Subcutaneous abdominal adipose tissue (tissue), 5 donors: Measurements from ENCODE around the gene PCSK9.
A peak's percentile ranks its signal among the peaks of the same experiment; 100 is the strongest.
"Not testable (repeated sequence)": the region's sequence is repeated elsewhere in the genome, so short reads cannot be mapped to it uniquely, and the experiment has no call there.

Experiments used
- H3K27ac ChIP-seq: one replicate; pipeline ENCODE4 v1.7.0; 2013; ENCODE audit warnings: low read depth, mild to moderate bottlenecking, inconsistent platforms, low read length, moderate library complexity
- H3K27me3 ChIP-seq, 5 donors: one replicate each; pipeline ENCODE4 v1.7.0; 2013; ENCODE audit warnings: low read length in 5 of 5, inconsistent platforms in 1 of 5; ENCODE audit not compliant: control insufficient read depth in 5 of 5, insufficient read depth in 4 of 5
- H3K36me3 ChIP-seq, 5 donors: one replicate each; pipeline ENCODE4 v1.7.0; 2013; ENCODE audit warnings: low read length in 5 of 5; ENCODE audit not compliant: control insufficient read depth in 5 of 5, insufficient read depth in 5 of 5
- H3K4me1 ChIP-seq, 5 donors: one replicate each; pipeline ENCODE4 v1.7.0; 2013; ENCODE audit warnings: low read length in 5 of 5, mild to moderate bottlenecking in 3 of 5, moderate library complexity in 1 of 5; ENCODE audit not compliant: control insufficient read depth in 5 of 5, insufficient read depth in 5 of 5
- H3K4me3 ChIP-seq, 5 donors: one replicate each; pipeline ENCODE4 v1.7.0; 2013; ENCODE audit warnings: low read length in 5 of 5, low read depth in 1 of 5
- H3K9ac ChIP-seq, 5 donors: one replicate each; pipeline ENCODE4 v1.7.0; 2013; ENCODE audit warnings: low read length in 5 of 5, mild to moderate bottlenecking in 4 of 5, moderate library complexity in 3 of 5
- H3K9me3 ChIP-seq, 5 donors: one replicate each; pipeline ENCODE4 v1.7.0; 2013; ENCODE audit warnings: low read length in 5 of 5; ENCODE audit not compliant: control insufficient read depth in 5 of 5
- donor health status: healthy.
- donor health status: healthy.
- donor health status: healthy.
- donor health status: healthy.
- donor health status: healthy.

PCSK9 gene

DNA sequence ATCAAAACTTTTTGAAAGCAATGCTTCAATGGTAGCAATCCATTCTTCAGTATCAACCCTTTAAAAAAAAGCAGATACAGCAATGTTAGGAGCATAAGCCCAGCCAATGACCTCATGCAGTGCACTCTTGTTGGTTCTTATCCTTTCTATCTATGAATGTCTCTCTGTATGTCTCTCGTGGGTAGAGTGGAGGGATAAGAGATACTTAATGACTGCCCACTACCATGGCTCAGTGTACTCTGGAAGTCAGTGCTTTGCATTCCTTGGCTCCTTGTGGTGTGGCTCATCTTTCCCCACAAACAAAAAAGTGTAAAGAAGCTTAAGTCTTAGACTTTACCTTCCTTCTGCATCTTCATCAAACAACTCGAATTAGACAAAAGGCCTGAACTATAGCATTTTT is 50.3 kb downstream of the PCSK9 start:
- Histone ChIP-seq H3K27me3 (no peaks in the 10 kb centered on the region), H3K27ac (no peak overlapping the region), H3K9ac (no peak overlapping the region), H3K4me1 (no peaks in the 10 kb centered on the region), H3K4me3 (no peak overlapping the region), H3K9me3 (no peaks in the 10 kb centered on the region), H3K36me3 (peaks cover 81 to 97% (median 93%) of the 10 kb centered on the region in 5 donors)

- H3K36me3 ChIP-seq, result peaks cover 79 to 97% (median 91%) of the 10 kb centered on the region in 5 donors
- no peak overlapping the region for H3K27ac ChIP-seq
- no peaks in the 10 kb centered on the region for H3K4me1 ChIP-seq
- no peak overlapping the region for H3K4me3 ChIP-seq
- H3K9ac ChIP-seq, result no peak overlapping the region
- no peaks in the 10 kb centered on the region for H3K9me3 ChIP-seq
- H3K27me3 ChIP-seq, result no peaks in the 10 kb centered on the region
These were observed 53.1 kb downstream of the PCSK9 start for GRCh38 chr1:55092475-55092874.

DNA sequence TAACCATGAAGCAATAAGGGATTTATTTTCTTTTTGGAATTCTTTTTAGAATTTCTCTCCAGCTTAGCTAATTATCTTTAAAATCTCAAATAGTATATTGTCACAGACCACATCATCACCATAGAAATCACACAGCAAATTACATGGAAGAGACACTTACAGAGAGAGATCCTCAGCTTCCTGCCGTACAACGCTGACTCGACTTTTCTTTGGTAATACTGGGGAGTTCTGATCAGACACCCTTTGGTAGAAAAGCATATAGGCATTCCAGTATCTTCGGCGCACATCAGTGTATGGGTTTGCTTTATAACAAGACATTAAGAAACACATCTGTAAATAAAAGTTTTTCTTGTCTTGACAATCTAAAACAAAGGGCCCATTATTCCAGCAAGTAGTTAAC is 55.7 kb downstream of the PCSK9 start:
- no peak overlapping the region for H3K4me3 ChIP-seq
- H3K9me3 ChIP-seq, result no peaks in the 10 kb centered on the region
- peak overlapping the region in 1 of 5 donors; percentile 43 for H3K9ac ChIP-seq
- H3K36me3 ChIP-seq, result peaks cover 77 to 97% (median 89%) of the 10 kb centered on the region in 5 donors
- H3K27ac ChIP-seq, result no peak overlapping the region
- no peaks in the 10 kb centered on the region for H3K4me1 ChIP-seq
- H3K27me3 ChIP-seq, result no peaks in the 10 kb centered on the region

- Histone ChIP-seq H3K4me3 (no peak overlapping the region), H3K27ac (no peak overlapping the region), H3K9me3 (no peaks in the 10 kb centered on the region), H3K27me3 (no peaks in the 10 kb centered on the region), H3K36me3 (peaks cover 67 to 95% (median 86%) of the 10 kb centered on the region in 5 donors), H3K9ac (no peak overlapping the region), H3K4me1 (peaks cover 0 to 8% (median 4%) of the 10 kb centered on the region in 5 donors)
These were observed 64.5 kb downstream of the PCSK9 start for GRCh38 chr1:55103891-55104290.

DNA sequence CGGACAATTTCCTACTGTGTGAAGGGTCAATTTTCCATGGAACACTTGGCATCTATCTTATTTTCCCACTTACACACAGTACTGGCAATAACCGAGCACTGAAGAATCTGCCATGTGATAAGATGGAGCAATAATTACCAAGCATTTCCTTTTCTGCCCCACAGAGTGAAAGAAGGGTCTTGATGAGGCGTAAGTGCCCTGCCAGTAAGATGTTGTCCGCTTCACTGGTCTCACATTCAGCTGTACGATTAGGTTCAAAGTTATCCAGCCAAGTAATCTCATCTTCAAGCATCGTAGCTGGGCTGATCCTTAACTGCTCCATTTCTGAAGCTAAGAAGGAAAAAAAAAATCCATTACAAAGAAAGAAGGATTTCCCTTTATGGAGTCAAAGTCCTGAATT is 67.8 kb downstream of the PCSK9 start:
- H3K4me3 ChIP-seq, result no peak overlapping the region
- H3K27me3 ChIP-seq, result no peaks in the 10 kb centered on the region
- H3K4me1 ChIP-seq, result peaks cover 0 to 8% (median 4%) of the 10 kb centered on the region in 5 donors
- no peak overlapping the region for H3K9ac ChIP-seq
- no peaks in the 10 kb centered on the region for H3K9me3 ChIP-seq
- no peak overlapping the region for H3K27ac ChIP-seq
- H3K36me3 ChIP-seq, result peaks cover 67 to 84% (median 73%) of the 10 kb centered on the region in 5 donors

- not testable (repeated sequence) for H3K4me3 ChIP-seq, H3K27me3 ChIP-seq, H3K9me3 ChIP-seq, H3K4me1 ChIP-seq, H3K9ac ChIP-seq, H3K27ac ChIP-seq
- H3K36me3 ChIP-seq, result peaks cover 52 to 83% (median 64%) of the 10 kb centered on the region in 5 donors
These were observed 69.7 kb downstream of the PCSK9 start for GRCh38 chr1:55109005-55109404.
